GM19467 (cell line): ENCODE measurements around the gene SEMA3E.

ENCODE experiments used
- ATAC-seq: cut with Tn5 transposase; IDR thresholded peaks from one replicate; pipeline ENCODE4 v1.9.1; 2021; ENCODE audit warnings: mild to moderate bottlenecking, moderate library complexity; ENCODE audit not compliant: unreplicated experiment

Gene SEMA3E

GRCh38 chr7:83366629-83367028, 282.3 kb downstream of the SEMA3E start:
- no peak for ATAC-seq

DNA sequence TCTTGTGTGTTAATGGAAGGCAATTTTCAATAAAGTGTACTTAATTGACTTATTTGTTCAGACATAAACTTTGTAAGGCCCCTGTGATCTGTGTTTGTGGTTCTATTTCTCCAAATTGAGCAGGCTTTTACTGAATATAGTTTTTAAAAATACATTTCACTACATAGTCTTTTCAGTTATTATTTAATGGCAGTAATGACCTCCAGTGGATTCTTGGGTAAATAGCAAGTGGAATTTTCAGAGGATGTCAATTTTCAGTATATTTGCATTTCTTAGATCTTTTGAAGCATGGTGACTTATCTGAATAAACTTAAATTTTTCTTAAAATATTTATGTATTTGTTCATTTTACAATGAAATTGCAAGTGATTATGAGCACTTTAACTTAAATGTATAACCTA, 283.2 kb downstream of the SEMA3E start:
- ATAC-seq = no peak

GRCh38 chr7:83362871-83363550, 285.9 kb downstream of the SEMA3E start:
- no peak for ATAC-seq

DNA sequence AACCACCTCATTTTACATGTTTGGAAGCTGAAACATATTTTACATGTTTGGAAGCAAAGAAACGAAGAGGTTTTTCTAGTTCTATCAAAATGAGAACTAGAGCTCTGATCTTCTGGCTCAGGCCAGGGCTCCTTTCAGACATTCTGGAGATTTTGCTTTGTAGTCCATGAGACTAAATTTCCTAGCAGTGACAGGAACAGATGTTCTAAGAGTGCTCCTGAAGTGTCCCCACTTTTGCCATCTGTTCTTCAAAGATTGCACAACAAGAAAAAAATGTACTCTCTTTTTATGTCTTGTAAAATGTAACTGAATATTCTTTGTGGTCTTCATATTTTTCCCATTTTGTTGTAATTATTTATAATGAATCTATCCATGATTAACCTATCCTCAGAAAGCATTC, 289.8 kb downstream of the SEMA3E start:
- no peak for ATAC-seq

DNA sequence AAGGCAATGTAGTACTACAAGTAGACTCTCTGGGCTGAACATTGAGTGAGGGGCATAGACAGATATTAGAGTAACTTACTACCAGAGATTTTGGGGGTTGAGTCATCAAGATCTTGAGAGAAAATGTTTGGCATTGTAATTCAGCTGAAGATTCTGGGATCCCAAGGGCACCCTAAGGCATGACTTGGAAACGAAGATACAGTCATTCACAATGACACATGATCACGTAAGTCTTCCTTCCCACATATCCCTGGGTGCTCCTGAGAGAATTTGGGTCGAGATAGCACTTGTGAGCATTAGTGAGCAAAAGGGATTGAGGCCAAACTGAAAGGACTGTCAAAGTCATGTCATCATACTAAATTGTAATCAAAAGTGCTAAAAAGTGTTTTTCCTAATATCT, 293.8 kb downstream of the SEMA3E start:
- no peak for ATAC-seq

- ATAC-seq = no peak
Measured at GRCh38 chr7:83347945-83348444, 300.9 kb downstream of the SEMA3E start.

DNA sequence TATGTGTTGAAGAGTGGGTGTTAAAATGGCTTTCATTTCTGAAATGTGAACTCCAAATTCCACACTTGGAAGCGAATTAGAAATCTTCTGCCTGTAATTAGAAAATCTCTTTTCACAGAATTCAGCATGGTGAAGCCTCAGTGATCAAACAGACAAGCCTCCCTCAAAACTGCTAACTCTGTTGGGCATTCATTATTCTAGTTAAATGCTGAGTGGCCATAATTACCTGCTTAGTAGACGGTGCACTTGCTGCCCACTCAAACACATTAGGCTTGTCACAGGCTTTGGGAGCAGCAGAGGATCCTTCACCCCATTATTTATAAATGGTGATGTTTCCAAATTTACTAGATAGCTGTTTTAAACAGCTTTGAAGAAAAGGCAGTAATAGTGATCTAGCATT, 309.0 kb downstream of the SEMA3E start:
- no peak for ATAC-seq

DNA sequence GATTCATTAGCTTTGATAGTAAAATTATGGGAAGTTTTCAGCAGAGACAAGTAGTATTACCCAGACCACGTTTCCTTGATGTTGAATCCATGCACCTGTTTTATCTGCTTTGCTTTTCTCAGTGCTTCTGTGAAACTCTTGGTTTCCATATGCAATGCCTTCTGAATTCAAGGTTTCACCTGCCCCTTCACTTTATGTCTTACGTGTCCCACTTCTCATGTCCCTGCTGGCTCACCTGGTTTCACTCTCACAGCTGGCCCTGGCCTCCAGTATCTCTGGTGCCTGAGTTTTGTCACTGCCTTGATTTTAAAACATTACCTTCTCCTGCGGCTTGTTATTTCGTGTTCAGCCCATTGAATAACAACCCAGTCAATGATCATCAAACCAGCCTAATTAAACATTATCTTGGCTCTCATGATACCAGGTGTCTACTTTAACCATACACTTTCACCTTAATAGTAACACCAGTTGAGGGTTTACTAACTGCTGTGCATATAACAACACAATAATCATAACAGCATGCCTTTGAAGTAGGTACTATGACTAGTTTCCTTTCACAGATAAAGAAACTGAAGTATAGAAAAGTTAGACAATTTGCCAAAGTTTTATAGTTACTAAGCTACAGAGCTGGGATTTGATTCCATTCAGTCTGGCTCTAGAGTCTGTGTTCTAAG, 310.5 kb downstream of the SEMA3E start:
- ATAC-seq = no peak

GRCh38 chr7:83337050-83337449, 311.9 kb downstream of the SEMA3E start:
- no peak for ATAC-seq

DNA sequence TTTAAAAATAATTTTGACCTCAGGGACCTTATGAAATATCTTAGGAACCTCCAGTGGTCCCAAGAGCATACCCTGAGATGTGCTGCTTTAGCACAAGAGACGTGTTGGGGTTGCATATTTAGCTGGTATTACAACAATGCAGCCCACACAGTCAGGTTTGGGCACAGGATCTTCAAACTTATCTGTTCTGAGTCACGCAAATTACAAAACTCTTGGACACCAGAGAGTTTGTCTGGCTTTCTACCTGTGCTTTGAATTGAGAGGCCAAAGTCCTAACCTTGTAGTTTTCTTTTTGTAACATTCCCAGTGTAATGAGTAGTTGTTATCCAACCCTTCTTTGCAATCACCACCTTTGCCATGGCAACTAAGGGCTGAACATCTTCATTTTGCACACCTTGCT, 322.7 kb downstream of the SEMA3E start:
- ATAC-seq = no peak

DNA sequence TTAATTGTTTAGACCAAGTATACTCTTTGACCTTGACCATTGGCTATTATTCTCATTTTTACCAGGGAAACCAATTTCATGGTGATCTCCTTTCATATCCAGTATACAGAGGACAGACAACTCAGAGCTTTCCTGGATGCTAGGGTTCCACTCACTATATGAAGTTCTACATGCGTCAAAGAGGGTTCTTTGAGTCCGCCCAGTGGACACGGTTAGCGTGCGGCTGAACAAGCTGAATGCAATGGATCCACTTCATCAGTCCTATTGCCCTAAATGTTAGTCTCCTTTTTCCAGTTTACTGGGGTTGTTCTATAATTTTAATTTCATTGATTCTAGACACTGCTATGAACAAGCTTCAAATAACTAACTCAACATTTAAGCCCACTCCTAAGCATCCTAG, 323.9 kb downstream of the SEMA3E start:
- ATAC-seq = no peak

DNA sequence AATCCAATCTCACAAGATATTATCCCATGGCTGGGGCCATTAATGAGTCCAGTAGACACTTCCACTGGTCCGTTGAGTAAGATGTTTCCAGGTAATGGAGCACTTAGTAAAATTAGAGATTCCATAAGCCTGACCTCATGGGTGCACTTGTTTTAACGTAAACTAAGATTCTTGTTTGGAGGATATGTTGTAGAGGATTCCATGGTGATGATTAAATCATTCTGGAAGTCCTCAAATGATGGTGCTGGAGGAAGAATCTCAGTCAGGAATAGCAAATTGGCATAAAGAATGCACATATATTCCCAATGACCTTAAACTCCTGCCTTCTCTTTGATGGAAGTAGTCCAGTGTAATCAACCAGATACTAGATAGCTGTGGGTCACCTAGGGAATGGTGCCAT, 324.3 kb downstream of the SEMA3E start:
- no peak for ATAC-seq

GRCh38 chr7:83321011-83321410, 327.9 kb downstream of the SEMA3E start:
- ATAC-seq = no peak

DNA sequence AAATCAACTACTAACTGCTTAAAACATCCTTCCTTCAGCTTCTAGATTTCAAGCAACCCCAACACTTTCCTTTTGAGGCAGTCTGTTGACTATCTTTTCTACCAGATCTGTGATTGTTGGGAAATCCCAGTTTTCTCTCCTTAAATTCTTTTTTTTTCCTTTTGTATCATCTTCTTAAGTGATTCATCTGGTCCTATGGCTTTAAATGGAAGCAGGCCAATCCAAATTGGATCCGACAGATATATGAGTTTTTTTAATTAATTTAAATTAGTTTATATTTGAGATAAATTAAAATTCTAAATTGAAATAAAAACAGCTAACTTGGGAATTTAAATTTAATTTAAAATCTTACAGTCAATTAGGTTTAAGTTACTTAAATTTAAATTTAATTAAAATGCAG, 335.0 kb downstream of the SEMA3E start:
- no peak for ATAC-seq
